Endodermal cell (in vitro differentiated cells): ENCODE results near the gene TEX29. TPM values are rescaled to one million over a fixed set of nuclear protein-coding genes. Genes with fewer than 3 reads are reported as not detected.

Source experiments
- DNase-seq: peaks from one replicate; pipeline ENCODE4 v3.0.0-alpha.2; 2017
- H3K27ac ChIP-seq: 2 replicates; pipeline ENCODE4 v1.5.1; 2013; ENCODE audit warnings: mild to moderate bottlenecking, low read depth, low read length, moderate library complexity
- H3K27me3 ChIP-seq: 2 replicates; pipeline ENCODE4 v1.6.1; 2013; ENCODE audit warnings: mild to moderate bottlenecking, low read length, moderate library complexity; ENCODE audit not compliant: insufficient read depth, control insufficient read depth, poor library complexity, severe bottlenecking
- H3K36me3 ChIP-seq: 2 replicates; pipeline ENCODE4 v1.7.0; 2013; ENCODE audit warnings: mild to moderate bottlenecking, low read length, moderate library complexity; ENCODE audit not compliant: control insufficient read depth, insufficient read depth
- H3K4me1 ChIP-seq: one replicate; pipeline ENCODE4 v1.7.0; 2013; ENCODE audit warnings: low read length; ENCODE audit not compliant: control insufficient read depth, insufficient read depth
- H3K4me3 ChIP-seq: 2 replicates; pipeline ENCODE4 v1.5.1; 2013; ENCODE audit warnings: mild to moderate bottlenecking, low read length, moderate library complexity
- H3K9ac ChIP-seq: 2 replicates; pipeline ENCODE4 v1.6.1; 2013; ENCODE audit warnings: mild to moderate bottlenecking, low read length, moderate library complexity; ENCODE audit not compliant: poor library complexity, severe bottlenecking; ENCODE audit errors: extremely low read depth
- H3K9me3 ChIP-seq: 2 replicates; pipeline ENCODE4 v1.6.1; 2013; ENCODE audit warnings: mild to moderate bottlenecking, low read length, moderate library complexity; ENCODE audit not compliant: control insufficient read depth
- H3K27ac Mint-ChIP-seq: 2 replicates; pipeline ENCODE4 v1.8.0; 2020; ENCODE audit warnings: mixed read lengths
- H3K27me3 Mint-ChIP-seq: 2 replicates; pipeline ENCODE4 v1.8.0; 2021; ENCODE audit warnings: mild to moderate bottlenecking, mixed read lengths; ENCODE audit not compliant: insufficient read depth
- H3K36me3 Mint-ChIP-seq: 2 replicates; pipeline ENCODE4 v1.8.0; 2020; ENCODE audit warnings: low read depth, mixed read lengths
- H3K4me1 Mint-ChIP-seq: 2 replicates; pipeline ENCODE4 v1.8.0; 2020; ENCODE audit warnings: mixed read lengths
- H3K4me3 Mint-ChIP-seq: 2 replicates; pipeline ENCODE4 v1.8.0; 2020; ENCODE audit warnings: mild to moderate bottlenecking, moderate library complexity, mixed read lengths
- H3K9me3 Mint-ChIP-seq: 2 replicates; pipeline ENCODE4 v1.8.0; 2020; ENCODE audit warnings: mild to moderate bottlenecking, mixed read lengths
- CTCF ChIP-seq: fragments of 200-600 bp; sonication (generic); conservative IDR thresholded peaks from 2 replicates; pipeline ENCODE4 v1.5.0; 2021; ENCODE audit warnings: antibody characterized with exemption, mild to moderate bottlenecking
- WGBS, 2 experiments: methylation state at CpG; one replicate each; pipeline versions ENCODE4 v1.1.5 to v1.1.7; 2013; ENCODE audit warnings: missing lambda C conversion rate in 2 of 2, mixed read lengths in 1 of 2; ENCODE audit not compliant: insufficient coverage in 1 of 2, insufficient read length in 1 of 2; 5-methylcytosine and 5-hydroxymethylcytosine counted together
- total RNA-seq, 2 donors: library from RNA; stranded (reverse); fragmentation: NEBNext Ultra II Directional in 1 of 2; extraction: Animal tissue kit (Norgen Biotek cat#: 25700) in 1 of 2; gene quantifications; 2 replicates in 1 of 2; 3 replicates in 1 of 2; pipeline ENCODE4 v1.2.1, GENCODE V29; 2021

TEX29 gene
- total RNA-seq, 2 donors from 2014 or later, result 0.69 TPM; not detected in 1

- no peaks in the 10 kb centered on the region for H3K27me3 Mint-ChIP-seq
- no peak overlapping the region for H3K4me3 Mint-ChIP-seq
- no peak for TF ChIP-seq CTCF
- no peaks in the 10 kb centered on the region for H3K4me1 Mint-ChIP-seq
- no peaks in the 10 kb centered on the region for H3K36me3 ChIP-seq
- no peak overlapping the region for H3K27ac Mint-ChIP-seq
- no peaks in the 10 kb centered on the region for H3K27me3 ChIP-seq
- no peaks in the 10 kb centered on the region for H3K9me3 ChIP-seq
- H3K9ac ChIP-seq, result no peak overlapping the region
- peak; percentile 44 for DNase-seq
- H3K4me1 ChIP-seq, result no peaks in the 10 kb centered on the region
- H3K4me3 ChIP-seq, result no peak overlapping the region
- H3K36me3 Mint-ChIP-seq, result peaks cover 2% of the 10 kb centered on the region
- H3K9me3 Mint-ChIP-seq, result no peaks in the 10 kb centered on the region
- WGBS, 2 experiments, result 94 to 98% methylated on average over 9 to 19 of the region's 19 CpGs
- no peak overlapping the region for H3K27ac ChIP-seq
Measured at GRCh38 chr13:111322001-111322915, 1.8 kb downstream of the TEX29 start.

- H3K27me3 ChIP-seq, result no peaks in the 10 kb centered on the region
- no peaks in the 10 kb centered on the region for H3K9me3 ChIP-seq
- WGBS, 2 experiments, result 88 to 90% methylated on average over 2 to 7 of the region's 7 CpGs
- Mint-ChIP-seq H3K4me3 (no peak overlapping the region), H3K4me1 (no peaks in the 10 kb centered on the region), H3K36me3 (no peaks in the 10 kb centered on the region), H3K27me3 (no peaks in the 10 kb centered on the region), H3K27ac (no peak overlapping the region), H3K9me3 (no peaks in the 10 kb centered on the region)
- H3K27ac ChIP-seq, result no peak overlapping the region
- no peak overlapping the region for H3K9ac ChIP-seq
- peak; percentile 35 for DNase-seq
- H3K36me3 ChIP-seq, result no peaks in the 10 kb centered on the region
- no peak overlapping the region for H3K4me3 ChIP-seq
- no peak for TF ChIP-seq CTCF
- H3K4me1 ChIP-seq, result no peaks in the 10 kb centered on the region
Measured at GRCh38 chr13:111322916-111323331, 2.5 kb downstream of the TEX29 start.

- TF ChIP-seq CTCF, result no peak
- DNase-seq, result peak; percentile 34
- Mint-ChIP-seq H3K27ac (no peak overlapping the region), H3K4me1 (no peaks in the 10 kb centered on the region), H3K4me3 (no peak overlapping the region), H3K9me3 (no peaks in the 10 kb centered on the region), H3K36me3 (no peaks in the 10 kb centered on the region), H3K27me3 (no peaks in the 10 kb centered on the region)
- WGBS, 2 experiments, result 84 to 88% methylated on average over 9 to 14 of the region's 14 CpGs
- Histone ChIP-seq H3K4me1 (no peaks in the 10 kb centered on the region), H3K4me3 (no peak overlapping the region), H3K9me3 (no peaks in the 10 kb centered on the region), H3K27ac (no peak overlapping the region), H3K36me3 (no peaks in the 10 kb centered on the region), H3K9ac (no peak overlapping the region), H3K27me3 (no peaks in the 10 kb centered on the region)
Measured at GRCh38 chr13:111323549-111323948, 3.1 kb downstream of the TEX29 start.
